ENCODE data around the gene SELENOH. TPM values are rescaled to one million over a fixed set of nuclear protein-coding genes. Genes with fewer than 3 reads are reported as not detected.

Gene SELENOH
- total and polyA plus RNA-seq, 11 donors: 56.8 to 134 (median 85.7) TPM

DNA sequence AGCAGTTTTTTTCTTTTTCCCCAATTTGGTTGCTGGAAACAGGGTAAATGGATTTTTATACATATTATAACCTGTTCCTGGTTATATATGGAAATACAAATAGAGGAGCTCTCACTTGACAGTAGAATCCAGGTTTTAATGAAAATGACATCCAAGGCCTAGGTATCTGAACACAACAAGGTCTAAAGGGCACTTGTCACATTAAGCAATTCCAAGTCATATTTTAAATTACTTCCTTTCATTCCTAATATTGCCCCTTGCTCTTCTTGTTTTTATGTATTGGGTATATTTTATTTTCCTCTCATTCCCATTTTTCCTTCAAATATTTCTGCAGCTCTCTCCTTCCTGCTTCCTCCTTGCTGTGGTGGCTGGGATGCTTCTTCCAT is 47.4 kb downstream of the SELENOH start:
- DNase-seq (no peak), ATAC-seq (no peak)
- intact Hi-C loops (cut with DNase I): no loop called here
- H3K27me3 ChIP-seq: no peaks in the 10 kb centered on the region
- H3K36me3 ChIP-seq: peaks cover 0 to 25% (median 17%) of the 10 kb centered on the region in 9 donors
- peak overlapping the region in 4 of 12 donors; percentile 1 to 47 (median 9) for H3K27ac ChIP-seq
- TF ChIP-seq CTCF (IDR thresholded peaks at IDR 0.05) (no peak), POLR2A (IDR thresholded peaks at IDR 0.05) (no peak)
- H3K9me3 ChIP-seq: no peaks in the 10 kb centered on the region
- no peak overlapping the region for H3K4me3 ChIP-seq
- H3K4me1 ChIP-seq: peaks cover 13 to 94% (median 85%) of the 10 kb centered on the region in 12 donors

DNA sequence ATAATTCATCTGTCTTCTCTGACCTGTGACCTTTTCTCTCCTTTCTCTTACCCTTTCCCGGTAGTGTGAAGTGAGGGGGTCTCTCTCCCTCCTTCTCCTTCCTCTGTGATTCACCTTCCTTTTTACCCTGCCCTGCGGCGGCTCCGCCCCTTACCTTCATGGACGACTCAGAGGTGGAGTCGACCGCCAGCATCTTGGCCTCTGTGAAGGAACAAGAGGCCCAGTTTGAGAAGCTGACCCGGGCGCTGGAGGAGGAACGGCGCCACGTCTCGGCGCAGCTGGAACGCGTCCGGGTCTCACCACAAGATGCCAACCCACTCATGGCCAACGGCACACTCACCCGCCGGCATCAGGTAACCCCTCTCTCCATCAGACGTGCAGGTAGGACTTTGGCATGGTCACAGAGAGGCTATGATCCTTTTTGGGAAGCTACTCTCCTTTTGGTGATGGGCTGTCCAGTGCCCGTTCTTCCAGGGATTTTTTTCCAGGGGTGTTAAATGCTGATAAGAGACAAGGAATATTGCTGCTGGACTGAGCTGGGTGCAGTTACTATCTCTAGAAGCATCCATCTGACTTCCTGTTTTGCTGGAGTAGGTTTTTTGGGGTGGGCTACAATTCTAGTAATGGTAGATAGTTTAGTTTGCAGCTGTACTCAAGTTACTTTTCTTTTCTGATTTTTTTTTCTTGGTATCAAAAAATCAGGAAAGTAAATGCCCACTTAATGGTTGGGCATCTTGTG is 50.2 kb downstream of the SELENOH start:
- DNase-seq (no peak), ATAC-seq (no peak)
- peaks cover 0 to 53% (median 39%) of the 10 kb centered on the region in 9 donors for H3K36me3 ChIP-seq
- H3K27me3 ChIP-seq: no peaks in the 10 kb centered on the region
- peak overlapping the region in 1 of 12 donors; percentile 32 for H3K4me3 ChIP-seq
- peak overlapping the region in 11 of 12 donors; percentile 54 to 89 (median 67) for H3K27ac ChIP-seq
- intact Hi-C loops (cut with DNase I): loop anchor here in 1 of 10 donors (2.0 kb wide), 1 partner anchor 13 kb away; no protein-coding TSS in a partner anchor
- TF ChIP-seq CTCF (IDR thresholded peaks at IDR 0.05): no peak
- H3K9me3 ChIP-seq: no peaks in the 10 kb centered on the region
- WGBS, 4 donors: 76 to 85% (median 83%) methylated on average over 22 of the region's 22 CpGs
- peaks cover 11 to 86% (median 74%) of the 10 kb centered on the region in 12 donors for H3K4me1 ChIP-seq

GRCh38 chr11:57792060-57792541 is 50.8 kb downstream of the SELENOH start:
- Histone ChIP-seq H3K4me1 (peaks cover 7 to 80% (median 68%) of the 10 kb centered on the region in 12 donors), H3K27me3 (no peaks in the 10 kb centered on the region), H3K9me3 (no peaks in the 10 kb centered on the region), H3K27ac (peak overlapping the region; percentile 49 to 89 (median 66)), H3K4me3 (peak overlapping the region in 7 of 12 donors; percentile 8 to 32 (median 17)), H3K36me3 (peaks cover 5 to 59% (median 41%) of the 10 kb centered on the region in 9 donors)
- ATAC-seq (peak; percentile 45 to 74 (median 61)), DNase-seq (peak; percentile 43 to 92 (median 71))
- no peak for TF ChIP-seq POLR2A (IDR thresholded peaks at IDR 0.05)
- TF ChIP-seq CTCF (IDR thresholded peaks at IDR 0.05): no peak
- intact Hi-C loops (cut with DNase I): loop anchor here in 1 of 10 donors (2.0 kb wide), 1 partner anchor 13 kb away; no protein-coding TSS in a partner anchor
- 63 to 76% (median 68%) methylated on average over 7 of the region's 7 CpGs for WGBS, 4 donors

GRCh38 chr11:57792870-57793269 is 51.6 kb downstream of the SELENOH start:
- intact Hi-C loops (cut with DNase I): loop anchor here in 1 of 10 donors (2.0 kb wide), 1 partner anchor 14 kb away; no protein-coding TSS in a partner anchor
- H3K4me3 ChIP-seq: peak overlapping the region in 6 of 12 donors; percentile 8 to 32 (median 21)
- DNase-seq (peak in 1 of 5 donors; percentile 18), ATAC-seq (peak; percentile 34 to 88 (median 74))
- peaks cover 7 to 73% (median 60%) of the 10 kb centered on the region in 12 donors for H3K4me1 ChIP-seq
- peak overlapping the region; percentile 49 to 89 (median 66) for H3K27ac ChIP-seq
- TF ChIP-seq CTCF (IDR thresholded peaks at IDR 0.05): no peak
- TF ChIP-seq POLR2A (IDR thresholded peaks at IDR 0.05): no peak
- peaks cover 5 to 67% (median 49%) of the 10 kb centered on the region in 9 donors for H3K36me3 ChIP-seq
- no peaks in the 10 kb centered on the region for H3K9me3 ChIP-seq
- H3K27me3 ChIP-seq: no peaks in the 10 kb centered on the region
